Tongue (tissue), 2 donors: Measurements from ENCODE around the gene HECA. TPM values are rescaled to one million over a fixed set of nuclear protein-coding genes. Genes with fewer than 3 reads are reported as not detected.
"Not testable (repeated sequence)": the region's sequence is repeated elsewhere in the genome, so short reads cannot be mapped to it uniquely, and the experiment has no call there.

Experiments
- DNase-seq: peaks from one replicate; pipeline ENCODE4 v3.0.0-alpha.2; 2015
- total RNA-seq: library from RNA; depleted of rRNA; stranded (reverse); fragments of >200 nt; gene quantifications from one replicate; pipeline ENCODE4 v1.2.3, GENCODE V29; 2014

HECA gene, protein sequence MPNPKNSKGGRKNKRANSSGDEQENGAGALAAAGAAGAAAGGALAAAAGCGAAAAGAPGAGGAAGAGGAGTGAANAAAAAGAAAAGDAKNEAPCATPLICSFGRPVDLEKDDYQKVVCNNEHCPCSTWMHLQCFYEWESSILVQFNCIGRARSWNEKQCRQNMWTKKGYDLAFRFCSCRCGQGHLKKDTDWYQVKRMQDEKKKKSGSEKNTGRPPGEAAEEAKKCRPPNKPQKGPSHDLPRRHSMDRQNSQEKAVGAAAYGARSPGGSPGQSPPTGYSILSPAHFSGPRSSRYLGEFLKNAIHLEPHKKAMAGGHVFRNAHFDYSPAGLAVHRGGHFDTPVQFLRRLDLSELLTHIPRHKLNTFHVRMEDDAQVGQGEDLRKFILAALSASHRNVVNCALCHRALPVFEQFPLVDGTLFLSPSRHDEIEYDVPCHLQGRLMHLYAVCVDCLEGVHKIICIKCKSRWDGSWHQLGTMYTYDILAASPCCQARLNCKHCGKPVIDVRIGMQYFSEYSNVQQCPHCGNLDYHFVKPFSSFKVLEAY
- total RNA-seq, result 34.2 TPM

DNA sequence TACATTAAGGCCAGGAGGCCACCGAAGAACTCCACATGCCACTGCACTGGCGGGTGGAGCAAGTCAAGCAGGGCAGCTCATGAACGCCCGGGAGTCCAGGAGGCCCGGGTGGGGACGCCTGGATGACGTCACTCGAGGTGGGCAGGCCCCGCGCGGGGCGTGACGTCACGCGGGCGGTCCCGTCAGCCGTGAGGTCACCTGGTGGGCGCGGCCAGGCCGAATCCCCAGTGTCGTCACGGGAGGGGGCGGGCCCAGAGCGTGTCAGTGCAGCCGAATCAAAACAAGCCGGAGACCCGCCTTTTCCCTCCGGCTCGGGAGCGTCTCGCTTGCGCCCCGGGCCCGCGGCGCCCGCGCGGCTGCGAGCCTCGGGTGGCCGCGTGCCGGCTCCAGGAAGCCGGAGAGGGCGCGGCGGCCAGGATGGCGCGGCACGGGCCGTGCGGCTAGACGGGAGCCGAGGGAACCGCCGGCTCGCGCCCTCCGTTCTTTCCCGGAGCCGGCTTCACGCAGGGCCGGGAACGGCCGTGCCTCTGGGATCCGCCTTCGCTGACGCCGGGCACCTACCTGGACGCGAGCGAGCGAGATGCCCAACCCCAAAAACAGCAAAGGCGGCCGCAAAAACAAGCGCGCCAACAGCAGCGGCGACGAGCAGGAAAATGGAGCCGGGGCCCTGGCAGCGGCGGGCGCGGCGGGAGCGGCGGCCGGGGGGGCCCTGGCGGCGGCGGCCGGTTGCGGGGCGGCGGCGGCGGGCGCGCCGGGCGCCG lies at the start of gene HECA:
HECA (plus strand) TSS at position 264 of the 761 bp plus-strand sequence; CDS start at position 581, 317 bp downstream.
- peak; percentile 98 for DNase-seq

DNA sequence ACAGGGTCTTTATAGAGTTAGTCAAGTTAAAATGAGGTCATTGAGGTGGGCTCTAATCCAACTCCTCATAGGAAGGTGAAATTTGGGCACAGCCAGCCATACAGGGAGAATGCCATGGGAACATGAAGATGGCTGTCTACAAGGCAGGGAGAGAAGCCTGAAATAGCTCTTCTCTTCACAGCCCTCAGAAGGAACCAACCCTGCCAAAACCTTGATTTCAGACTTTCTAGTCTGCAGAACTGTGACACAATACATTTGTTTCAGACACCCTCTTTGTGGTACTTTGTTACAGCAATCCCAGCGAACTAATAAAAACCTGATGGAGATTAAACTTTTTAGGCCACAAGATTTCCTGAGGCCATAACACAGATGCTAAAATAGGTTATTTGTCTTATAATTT lies 43.1 kb upstream of the HECA start:
- no peak for DNase-seq

DNA sequence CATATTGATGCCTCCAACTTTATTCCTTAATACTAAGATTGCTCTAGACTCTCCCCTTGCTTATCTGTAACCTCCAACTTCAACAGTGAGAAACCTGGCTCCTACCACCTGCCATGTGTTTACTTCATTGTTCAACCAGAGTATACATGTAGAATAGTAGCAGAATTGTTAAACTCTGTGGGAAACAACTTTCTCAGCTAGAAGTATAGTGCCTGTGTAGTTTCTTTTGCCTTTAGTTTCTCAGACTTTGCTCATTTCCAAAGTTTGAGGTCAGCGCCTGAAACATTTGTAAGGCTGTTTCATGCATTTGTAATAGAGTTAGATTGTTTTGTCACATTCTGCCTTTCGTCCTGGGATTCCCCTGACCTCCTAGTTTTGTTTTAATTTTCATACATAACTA lies 34.9 kb upstream of the HECA start:
- no peak for DNase-seq

DNA sequence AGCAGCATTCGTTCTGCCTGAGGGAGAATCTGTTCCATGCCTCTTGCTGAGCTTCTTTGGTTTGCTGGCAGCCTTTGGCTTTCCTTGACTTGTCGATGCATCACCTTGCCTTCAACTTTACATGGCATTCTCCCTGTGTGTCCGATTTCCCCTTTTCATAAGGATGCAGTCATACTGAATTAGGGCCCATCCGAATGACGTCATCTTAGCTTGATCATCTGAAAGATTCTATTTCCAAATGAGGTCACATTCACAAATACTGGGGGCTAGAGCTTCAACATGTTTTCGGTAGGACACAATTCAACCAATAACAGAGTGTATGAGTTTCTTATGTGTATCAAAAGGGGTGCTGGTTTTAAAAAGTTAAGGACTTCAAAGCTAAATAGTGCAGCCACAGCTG lies 27.8 kb upstream of the HECA start:
- DNase-seq, result no peak

DNA sequence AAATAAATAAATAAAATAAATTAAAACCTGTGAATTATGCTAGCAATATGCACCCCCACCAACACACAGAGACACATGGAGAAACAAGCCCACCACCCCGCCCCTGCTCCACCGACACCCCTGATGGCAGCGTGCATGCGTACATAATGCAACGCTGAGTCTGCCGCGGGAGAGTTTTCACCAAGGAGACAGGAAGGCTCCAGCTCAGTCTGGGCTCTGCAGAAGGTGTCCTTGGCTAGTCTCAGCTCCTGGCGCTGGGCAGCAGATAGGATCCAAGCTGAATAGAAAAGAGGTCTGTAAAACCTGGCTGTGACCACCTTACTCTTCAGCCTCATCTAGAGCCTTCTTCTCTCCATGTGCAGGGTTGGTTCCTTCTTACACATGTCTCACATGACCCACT lies 26.5 kb upstream of the HECA start:
- no peak for DNase-seq

DNA sequence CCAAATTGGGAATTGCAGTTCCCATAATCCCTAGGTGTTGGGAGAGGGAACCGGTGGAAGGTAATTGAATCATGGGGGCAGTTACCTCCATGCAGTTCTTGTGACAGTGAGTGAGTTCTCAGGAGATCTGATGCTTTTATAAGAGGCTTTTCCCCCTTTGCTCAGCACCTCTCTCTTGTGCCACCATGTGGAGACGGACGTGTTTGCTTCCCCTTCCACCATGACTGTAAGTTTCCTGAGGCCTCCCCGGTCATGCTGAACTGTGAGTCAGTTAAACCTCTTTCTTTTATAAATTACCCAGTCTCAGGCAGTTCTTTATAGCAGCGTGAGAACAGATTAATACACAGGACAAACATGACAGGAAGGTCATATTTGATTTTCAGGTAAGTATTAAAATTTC lies 25.3 kb upstream of the HECA start:
- DNase-seq, result no peak

DNA sequence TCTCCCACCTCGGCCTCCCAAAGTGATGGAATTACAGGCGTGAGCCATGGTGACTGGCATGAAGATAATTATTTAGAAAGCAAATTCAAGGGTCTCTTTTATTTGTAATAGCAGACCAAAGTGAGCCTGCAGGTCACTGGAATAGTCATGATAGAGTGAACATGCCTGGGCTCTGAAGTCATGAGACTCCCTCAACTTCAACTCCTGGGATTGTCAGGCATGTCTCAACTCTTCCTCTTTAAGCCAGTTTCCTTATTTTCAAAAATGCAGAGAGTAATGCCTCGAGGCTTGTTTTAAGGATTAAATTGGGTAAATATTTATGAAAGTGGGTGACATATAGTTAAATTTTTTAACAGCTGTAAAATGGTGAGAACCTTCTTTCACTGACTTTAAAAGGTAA lies 22.7 kb upstream of the HECA start:
- DNase-seq, result peak; percentile 46

DNA sequence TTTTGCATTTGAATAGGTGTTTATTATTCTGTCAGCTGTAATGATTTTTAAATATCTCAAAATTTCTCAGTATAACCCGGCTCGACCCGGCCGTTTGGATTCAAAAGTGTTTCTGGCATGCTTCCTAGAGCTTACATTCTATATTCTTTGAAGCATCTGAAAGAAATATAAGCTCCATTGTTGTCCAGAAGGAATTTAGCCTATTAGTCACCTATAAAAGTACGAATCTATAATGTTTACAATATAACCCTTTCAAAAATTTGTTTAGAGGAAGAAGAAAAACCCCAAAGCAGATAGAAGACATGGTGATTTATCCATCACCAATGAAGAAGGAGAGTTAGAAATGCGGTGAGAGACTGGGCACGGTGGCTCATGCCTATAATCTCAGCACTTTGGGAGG lies 22.3 kb upstream of the HECA start:
- no peak for DNase-seq

DNA sequence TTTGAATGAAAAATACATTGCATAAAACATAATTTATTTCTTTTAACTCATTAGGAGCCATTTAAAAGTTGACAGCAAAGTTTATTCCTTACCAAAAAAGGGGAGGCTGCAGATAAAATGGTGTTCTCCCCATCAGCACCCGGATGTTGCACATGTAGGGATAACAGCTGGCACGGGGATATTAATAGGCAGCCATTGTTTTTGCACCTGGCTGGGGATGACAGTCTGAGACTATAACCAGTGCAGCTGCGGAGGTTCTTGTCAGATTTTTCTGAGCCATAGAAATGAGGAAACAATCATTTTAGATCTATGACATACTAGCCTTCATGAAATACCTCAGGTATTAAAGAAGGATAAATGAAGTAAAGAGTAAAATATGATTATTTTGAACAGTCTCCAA lies 20.1 kb upstream of the HECA start:
- peak; percentile 51 for DNase-seq

DNA sequence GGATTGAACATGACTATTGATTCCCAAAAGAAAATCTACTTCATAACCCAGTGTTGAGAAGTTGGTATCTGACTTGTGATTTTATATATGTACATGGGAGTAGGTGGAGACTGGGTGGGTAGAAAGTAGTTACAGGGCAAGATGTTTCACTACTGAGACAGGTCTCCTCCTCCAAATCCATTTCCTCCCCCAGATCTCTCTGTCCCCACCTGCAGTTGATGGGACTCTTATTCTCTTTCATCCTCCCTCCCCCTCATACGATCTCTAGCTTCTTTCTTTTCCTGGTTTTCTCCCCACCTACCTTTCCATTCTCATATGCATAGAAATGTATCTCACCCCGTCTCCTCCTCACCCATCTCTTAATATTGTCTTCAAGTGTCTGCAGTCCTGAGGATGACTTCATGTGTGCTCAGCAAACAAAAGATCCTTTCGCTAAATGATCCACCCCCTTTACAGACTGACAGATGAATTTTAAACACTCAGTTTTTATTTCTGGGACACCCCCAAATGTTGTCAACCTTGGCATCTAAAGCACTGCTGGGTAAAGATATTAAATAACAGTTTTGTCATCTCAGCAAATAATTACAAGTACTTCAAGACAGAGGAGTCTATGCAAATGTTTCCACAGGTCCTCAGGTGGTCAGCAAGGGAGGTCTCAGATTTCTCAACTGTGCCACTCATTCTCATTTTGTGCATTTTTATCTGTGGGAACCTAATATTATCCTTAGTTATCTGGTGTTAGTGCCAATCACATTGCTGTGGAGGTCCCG lies 18.7 kb upstream of the HECA start:
- DNase-seq, result no peak

DNA sequence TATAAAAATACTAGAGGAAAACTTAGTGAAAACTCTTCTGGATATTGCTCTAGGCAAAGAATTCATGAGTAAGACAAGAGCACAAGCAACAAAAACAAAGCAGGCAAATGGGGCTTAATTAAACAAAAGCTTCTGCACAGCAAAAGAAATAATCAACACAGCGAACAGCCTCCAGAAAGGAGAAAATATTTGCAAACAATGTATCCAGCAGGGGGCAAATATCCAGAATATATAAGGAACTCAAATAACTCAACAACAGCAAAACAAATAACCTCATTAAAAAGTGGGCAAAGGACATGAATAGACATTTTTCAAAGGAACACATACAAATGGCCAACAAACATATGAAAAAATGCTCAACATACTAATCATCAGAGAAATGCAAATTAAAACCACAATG lies 17.1 kb upstream of the HECA start:
- DNase-seq, result no peak

DNA sequence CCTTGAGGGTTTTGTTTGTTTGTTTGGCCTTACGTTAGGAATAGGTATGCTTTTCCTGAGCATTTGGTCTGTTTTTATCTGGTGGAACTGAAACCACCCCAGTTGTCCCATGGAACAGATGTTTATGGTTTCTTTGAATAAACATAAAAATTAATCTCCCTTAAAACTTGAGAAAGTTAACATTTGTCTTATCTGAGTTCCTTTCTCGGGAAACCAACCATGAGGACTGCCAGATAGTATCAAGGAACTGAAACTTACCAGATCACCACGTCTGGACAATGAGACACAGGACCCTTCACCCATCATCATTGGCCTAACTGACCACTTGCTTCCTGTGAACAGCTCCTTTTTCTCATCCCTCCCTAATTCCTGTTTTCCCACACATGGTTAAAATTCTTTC lies 15.3 kb upstream of the HECA start:
- DNase-seq, result no peak

DNA sequence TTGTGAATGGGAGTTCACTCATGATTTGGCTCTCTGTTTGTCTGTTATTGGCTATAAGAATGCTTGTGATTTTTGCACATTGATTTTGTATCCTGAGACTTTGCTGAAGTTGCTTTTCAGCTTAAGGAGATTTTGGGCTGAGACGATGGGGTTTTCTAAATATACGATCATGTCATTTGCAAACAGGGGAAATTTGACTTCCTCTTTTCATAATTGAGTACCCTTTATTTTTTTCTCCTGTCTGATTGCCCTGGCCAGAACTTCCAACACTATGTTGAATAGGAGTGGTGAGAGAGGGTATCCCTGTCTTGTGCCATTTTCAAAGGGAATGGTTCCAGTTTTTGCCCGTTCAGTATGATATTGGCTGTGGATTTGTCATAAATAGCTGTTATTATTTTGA lies 12.1 kb upstream of the HECA start:
- DNase-seq, result not testable (repeated sequence)

DNA sequence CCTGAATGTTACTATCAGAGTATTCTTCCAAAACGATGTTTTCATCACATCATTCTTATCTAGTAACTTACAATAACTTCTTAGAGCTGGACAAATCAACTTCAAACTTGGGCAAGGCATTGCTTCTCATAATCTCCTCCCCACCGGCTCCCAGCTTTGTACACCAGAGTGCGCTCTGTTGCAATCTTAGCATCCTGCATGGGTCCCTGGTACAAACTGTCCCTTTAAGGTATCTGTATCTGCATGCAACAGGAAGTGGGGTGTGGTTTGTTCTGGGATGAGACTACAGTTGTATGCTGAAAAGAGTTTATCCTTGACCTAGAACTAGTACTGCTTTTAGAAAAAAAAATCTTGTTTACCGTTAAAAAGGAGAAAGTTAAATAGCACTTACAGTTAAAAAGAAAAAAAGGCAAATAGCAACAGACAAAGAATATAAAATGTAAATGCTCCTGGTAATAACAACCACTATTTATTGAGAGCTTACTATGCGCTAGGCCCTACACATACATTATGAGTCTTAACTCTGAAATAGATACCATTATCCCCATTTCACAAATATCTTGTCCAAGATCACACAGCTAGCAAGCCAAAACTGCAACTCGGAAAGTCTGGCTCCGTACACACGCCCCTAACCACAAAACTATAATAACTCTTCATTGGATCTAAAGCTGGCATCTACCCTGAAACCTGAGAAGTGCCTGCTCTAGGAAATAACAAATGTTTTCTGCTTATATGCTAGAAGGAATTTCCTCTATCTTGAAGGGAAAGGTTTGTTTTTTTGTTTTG lies 9.8 kb upstream of the HECA start:
- peak; percentile 48 for DNase-seq

DNA sequence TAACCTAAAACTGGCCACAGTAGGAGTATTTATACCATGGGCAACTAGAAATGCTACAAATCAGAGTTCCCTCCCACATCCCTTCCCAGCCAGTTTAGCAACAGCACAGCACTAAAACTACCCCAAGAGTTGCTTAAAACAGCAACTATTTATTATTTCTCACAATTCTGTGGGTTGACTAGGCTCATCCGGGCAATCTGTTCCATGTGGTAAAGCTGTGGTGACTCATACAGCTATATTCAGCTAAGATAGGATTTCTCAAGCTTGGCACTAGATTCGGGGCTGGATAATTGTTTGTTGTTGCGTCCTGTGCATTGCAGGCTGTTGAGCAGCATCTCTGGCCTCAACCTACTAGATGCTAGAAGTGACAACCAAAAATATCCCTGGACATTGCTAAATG lies 8.6 kb upstream of the HECA start:
- no peak for DNase-seq

DNA sequence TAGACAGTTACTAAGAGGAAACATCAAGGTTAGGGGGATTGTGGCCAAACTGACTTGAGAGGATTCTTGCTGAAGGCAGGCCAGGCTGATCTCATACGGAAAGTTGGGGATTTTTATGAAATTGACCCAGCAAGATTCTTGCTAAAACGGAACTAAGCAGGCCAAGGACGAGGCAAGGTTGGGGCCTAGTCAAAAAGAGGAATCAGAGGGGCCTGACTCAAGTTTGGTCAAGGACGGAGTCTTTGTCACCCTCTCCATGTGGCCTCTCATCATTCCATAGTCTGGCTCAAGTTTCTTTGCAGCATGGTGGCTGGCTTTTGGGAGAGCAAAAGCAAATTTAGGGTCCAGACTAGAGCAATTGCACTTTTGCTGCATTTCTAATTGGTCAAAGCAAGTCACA lies 7.9 kb upstream of the HECA start:
- DNase-seq, result no peak

DNA sequence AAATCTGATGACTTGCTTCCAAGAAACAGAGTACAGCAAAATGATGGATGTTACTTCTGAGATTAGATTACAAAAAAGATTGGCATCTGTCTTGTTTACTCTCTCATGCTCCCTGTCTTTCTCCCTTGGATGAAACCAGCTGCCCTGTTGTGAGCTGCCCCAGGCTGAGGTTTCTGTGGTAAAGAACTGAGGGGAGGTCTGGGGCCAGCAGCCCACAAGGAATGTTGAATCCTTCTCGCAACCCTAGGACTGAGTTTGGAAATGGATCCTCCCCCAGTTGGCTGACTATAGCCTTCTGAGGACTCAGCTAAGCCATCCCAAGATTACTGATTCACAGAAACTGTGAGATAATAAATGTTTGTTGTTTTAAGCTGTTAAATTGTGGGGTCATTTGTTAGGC lies 5.6 kb upstream of the HECA start:
- no peak for DNase-seq

DNA sequence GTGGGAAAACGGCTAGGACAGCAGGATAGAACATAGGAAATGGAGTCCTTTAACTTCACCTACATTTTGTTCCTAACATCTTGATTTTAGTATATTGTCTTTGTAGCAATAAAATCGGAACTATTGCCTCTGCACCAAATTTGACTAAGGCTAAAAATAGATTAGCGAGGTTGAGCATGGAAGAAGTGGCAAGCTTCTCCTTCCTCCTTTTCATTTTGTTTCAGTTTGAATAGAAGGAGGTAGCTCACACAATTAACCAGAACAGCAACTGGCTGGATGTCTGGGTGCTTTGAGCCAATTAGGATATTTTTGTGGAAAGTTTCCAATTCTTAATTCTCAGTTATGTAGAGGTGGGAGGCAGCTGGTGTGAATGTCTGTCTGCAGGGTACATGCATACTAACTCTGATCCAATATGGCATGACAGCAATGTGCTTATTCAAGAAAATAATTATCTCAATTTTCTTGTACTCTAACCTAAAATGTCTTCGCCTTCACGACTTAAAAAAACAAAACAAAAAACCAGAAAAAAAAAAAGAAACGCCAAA lies 3.1 kb upstream of the HECA start:
- no peak for DNase-seq

DNA sequence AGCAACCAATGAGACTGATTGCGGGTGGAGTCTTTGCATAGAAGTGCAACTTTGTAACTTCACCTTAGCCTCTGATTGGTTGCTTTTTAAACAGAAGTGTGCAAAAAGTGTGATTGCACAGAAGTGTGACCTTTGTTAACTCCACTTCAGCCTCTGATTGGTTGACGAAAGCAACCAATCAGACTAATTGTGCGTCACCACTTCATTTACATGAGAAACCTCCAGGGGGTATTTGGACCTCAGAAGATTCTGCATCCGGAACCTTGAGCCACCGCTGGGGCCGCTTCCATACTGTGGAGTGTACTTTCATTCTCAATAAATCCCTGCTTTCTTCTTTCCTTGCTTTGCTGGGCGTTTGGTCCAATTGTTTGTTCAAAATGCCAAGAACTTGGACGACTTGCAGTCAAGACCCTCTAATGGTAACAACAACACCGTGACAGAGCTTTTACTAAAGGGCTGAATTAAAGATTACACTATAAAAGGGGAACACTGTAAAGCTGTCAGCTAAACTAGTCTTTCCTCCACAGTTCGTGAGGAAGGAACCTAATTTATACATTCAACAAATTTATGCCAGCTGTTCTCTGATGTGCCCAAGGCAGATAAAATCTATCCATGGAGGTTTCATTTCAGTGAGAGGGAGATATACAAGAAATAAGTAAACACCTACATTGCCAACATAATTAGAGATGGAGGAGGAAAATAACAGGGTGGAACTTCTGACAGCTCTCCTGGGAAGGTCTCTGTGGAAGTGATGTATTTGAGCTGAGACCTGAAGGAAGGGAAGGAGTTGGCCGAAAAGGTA lies 1.4 kb upstream of the HECA start:
- DNase-seq, result no peak

DNA sequence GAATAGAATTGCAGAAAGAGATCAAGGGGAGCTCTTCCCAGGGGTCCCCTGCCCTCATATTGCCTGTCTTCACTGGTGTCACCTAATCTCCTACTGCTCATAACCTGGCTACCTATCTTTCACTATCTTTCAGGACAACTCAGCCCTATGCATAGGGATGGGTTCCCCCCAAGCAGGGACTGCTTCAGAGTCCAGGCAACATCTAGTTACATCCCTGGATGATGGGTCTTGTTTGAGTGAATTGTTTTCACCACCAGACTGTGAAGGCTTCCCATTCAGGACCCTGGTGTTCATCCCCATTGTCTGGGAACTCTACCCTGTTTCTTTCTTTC lies 850 bp upstream of the HECA start:
- DNase-seq, result no peak
